ENCODE data around the gene TACC3. TPM values are rescaled to one million over a fixed set of nuclear protein-coding genes. Genes with fewer than 3 reads are reported as not detected.

The TACC3 gene
- 10 to 100 TPM; 36.8 to 55.0 (median 46.6) TPM for polyA plus RNA-seq (ENCODE audit: insufficient read length in 4 of 4)

GRCh38 chr4:1721003-1721665 is at the start of gene TACC3, which contains the start of gene TMEM129:
Gene TACC3 (plus strand): TSS chr4:1721521. CDS start chr4:1723422, 1,901 bp downstream.
Gene TMEM129 (minus strand): TSS chr4:1721323. CDS start chr4:1720837, 486 bp downstream.
- DNase-seq (ENCODE audit: low read depth in 4 of 4, low spot score in 2 of 4), result peak; percentile 75 to 91 (median 84)

- DNase-seq (ENCODE audit: low read depth in 4 of 4, low spot score in 2 of 4), result no peak
These were observed 47.6 kb upstream of the TACC3 start for GRCh38 chr4:1673671-1674070.

GRCh38 chr4:1674682-1675081 is 46.6 kb upstream of the TACC3 start:
- DNase-seq (ENCODE audit: low read depth in 4 of 4, low spot score in 2 of 4), result no peak

GRCh38 chr4:1675136-1675801 is 46.1 kb upstream of the TACC3 start:
- no peak for DNase-seq (ENCODE audit: low read depth in 4 of 4, low spot score in 2 of 4)

- DNase-seq (ENCODE audit: low read depth in 4 of 4, low spot score in 2 of 4), result no peak
These were observed 45.6 kb upstream of the TACC3 start for GRCh38 chr4:1675802-1676137.

GRCh38 chr4:1676605-1677525 is 44.5 kb upstream of the TACC3 start:
- DNase-seq (ENCODE audit: low read depth in 4 of 4, low spot score in 2 of 4), result no peak

- no peak for DNase-seq (ENCODE audit: low read depth in 4 of 4, low spot score in 2 of 4)
These were observed 43.1 kb upstream of the TACC3 start for GRCh38 chr4:1678244-1678643.

- DNase-seq (ENCODE audit: low read depth in 4 of 4, low spot score in 2 of 4), result no peak
These were observed 38.5 kb upstream of the TACC3 start for GRCh38 chr4:1682860-1683259.

GRCh38 chr4:1683261-1683735 is 38.0 kb upstream of the TACC3 start:
- DNase-seq (ENCODE audit: low read depth in 4 of 4, low spot score in 2 of 4), result no peak

- peak in 3 of 4 donors; percentile 65 to 75 (median 72) for DNase-seq (ENCODE audit: low read depth in 4 of 4, low spot score in 2 of 4)
These were observed 37.4 kb upstream of the TACC3 start, which contains the start of gene FAM53A for GRCh38 chr4:1683736-1684505. Gene FAM53A (minus strand): TSS chr4:1684313. CDS start chr4:1668741, 15,572 bp downstream.

- DNase-seq (ENCODE audit: low read depth in 4 of 4, low spot score in 2 of 4), result no peak
These were observed 36.7 kb upstream of the TACC3 start for GRCh38 chr4:1684506-1685234.

GRCh38 chr4:1685235-1686150 is 35.8 kb upstream of the TACC3 start:
- DNase-seq (ENCODE audit: low read depth in 4 of 4, low spot score in 2 of 4), result peak in 1 of 4 donors; percentile 19

- DNase-seq (ENCODE audit: low read depth in 4 of 4, low spot score in 2 of 4), result no peak
These were observed 34.8 kb upstream of the TACC3 start for GRCh38 chr4:1686440-1687036.

GRCh38 chr4:1690698-1691097 is 30.6 kb upstream of the TACC3 start:
- DNase-seq (ENCODE audit: low read depth in 4 of 4, low spot score in 2 of 4), result no peak

GRCh38 chr4:1691737-1692373 is 29.5 kb upstream of the TACC3 start:
- DNase-seq (ENCODE audit: low read depth in 4 of 4, low spot score in 2 of 4), result no peak

GRCh38 chr4:1693131-1693896 is 28.0 kb upstream of the TACC3 start:
- DNase-seq (ENCODE audit: low read depth in 4 of 4, low spot score in 2 of 4), result peak in 1 of 4 donors; percentile 31

GRCh38 chr4:1695913-1696312 is 25.4 kb upstream of the TACC3 start:
- no peak for DNase-seq (ENCODE audit: low read depth in 4 of 4, low spot score in 2 of 4)
